GM08714 (cell line): ENCODE data around the gene NOP14.

ENCODE experiments used
- H3K4me3 ChIP-seq: fragments of 200-500 bp; sonication (Bioruptor generic); 2 replicates; pipeline ENCODE4 v1.5.1; 2014; ENCODE audit warnings: mild to moderate bottlenecking, low read length, inconsistent platforms
- ZNF274 ChIP-seq: IDR thresholded peaks from 2 replicates; pipeline ENCODE4 v1.6.1; 2012; ENCODE audit warnings: mild to moderate bottlenecking, low read depth, low read length

Gene NOP14

GRCh38 chr4:2908686-2909085 is 54.5 kb downstream of the NOP14 start:
- no peak for TF ChIP-seq ZNF274
- no peak overlapping the region for H3K4me3 ChIP-seq

GRCh38 chr4:2907706-2908293 is 55.4 kb downstream of the NOP14 start:
- no peak for TF ChIP-seq ZNF274
- H3K4me3 ChIP-seq, result no peak overlapping the region

GRCh38 chr4:2907226-2907625 is 56.0 kb downstream of the NOP14 start:
- no peak for TF ChIP-seq ZNF274
- H3K4me3 ChIP-seq, result no peak overlapping the region

- TF ChIP-seq ZNF274, result no peak
- H3K4me3 ChIP-seq, result no peak overlapping the region
These were observed 57.0 kb downstream of the NOP14 start for GRCh38 chr4:2906218-2906617.

- no peak overlapping the region for H3K4me3 ChIP-seq
- no peak for TF ChIP-seq ZNF274
These were observed 57.7 kb downstream of the NOP14 start for GRCh38 chr4:2905544-2905943.

GRCh38 chr4:2902126-2902525 is 61.1 kb downstream of the NOP14 start:
- no peak overlapping the region for H3K4me3 ChIP-seq
- TF ChIP-seq ZNF274, result no peak

- TF ChIP-seq ZNF274, result no peak
- no peak overlapping the region for H3K4me3 ChIP-seq
These were observed 62.0 kb downstream of the NOP14 start for GRCh38 chr4:2901186-2901585.

- H3K4me3 ChIP-seq, result no peak overlapping the region
- TF ChIP-seq ZNF274, result no peak
These were observed 62.5 kb downstream of the NOP14 start for GRCh38 chr4:2900741-2901140.

- no peak overlapping the region for H3K4me3 ChIP-seq
- no peak for TF ChIP-seq ZNF274
These were observed 65.2 kb downstream of the NOP14 start for GRCh38 chr4:2898001-2898400.

- TF ChIP-seq ZNF274, result no peak
- H3K4me3 ChIP-seq, result no peak overlapping the region
These were observed 69.4 kb downstream of the NOP14 start for GRCh38 chr4:2893772-2894171.

- no peak overlapping the region for H3K4me3 ChIP-seq
These were observed 71.9 kb downstream of the NOP14 start for GRCh38 chr4:2891294-2891693.

GRCh38 chr4:2888886-2889285 is 74.3 kb downstream of the NOP14 start:
- no peak overlapping the region for H3K4me3 ChIP-seq
- no peak for TF ChIP-seq ZNF274

More at GRCh38 chr4:2891294-2891693, 71.9 kb downstream of the NOP14 start:
- TF ChIP-seq ZNF274, result no peak
